ENCODE data around the gene LNP1.

GRCh38 chr3:100449214-100449613 is 47.9 kb downstream of the LNP1 start:
- no peak for TF ChIP-seq CTCF (IDR thresholded peaks at IDR 0.05)
- no peak for TF ChIP-seq POLR2A (IDR thresholded peaks at IDR 0.05)
